Smooth muscle cell (in vitro differentiated cells): ENCODE results near the gene TMEM134. TPM values are rescaled to one million over a fixed set of nuclear protein-coding genes. Genes with fewer than 3 reads are reported as not detected.

Source experiments
- DNase-seq: peaks from one replicate; lab custom pipeline; 2025; ENCODE audit not compliant: unreplicated experiment; lab: John Stamatoyannopoulos, UW
- H2AFZ ChIP-seq: fragments of 200-600 bp; sonication (generic); 2 replicates; pipeline ENCODE4 v1.6.0; 2016; ENCODE audit warnings: antibody characterized with exemption, low read depth, mild to moderate bottlenecking
- H3F3A ChIP-seq: fragments of 200-600 bp; sonication (generic); 2 replicates; pipeline ENCODE4 v1.6.0; 2017; ENCODE audit warnings: antibody characterized with exemption, low read depth
- H3K27ac ChIP-seq: fragments of 200-600 bp; sonication (generic); 2 replicates; pipeline ENCODE4 v1.5.1; 2016; ENCODE audit warnings: low read depth, mild to moderate bottlenecking
- H3K27me3 ChIP-seq: fragments of 200-600 bp; sonication (generic); 2 replicates; pipeline ENCODE4 v1.6.1; 2016; ENCODE audit warnings: low read depth, mild to moderate bottlenecking
- H3K36me3 ChIP-seq: fragments of 200-600 bp; sonication (generic); 2 replicates; pipeline ENCODE4 v1.5.1; 2016; ENCODE audit warnings: low read depth
- H3K4me1 ChIP-seq: fragments of 200-600 bp; sonication (generic); 2 replicates; pipeline ENCODE4 v1.5.1; 2016; ENCODE audit warnings: low read depth
- H3K4me2 ChIP-seq: fragments of 200-600 bp; sonication (generic); 2 replicates; pipeline ENCODE4 v1.6.0; 2016; ENCODE audit warnings: mild to moderate bottlenecking
- H3K4me3 ChIP-seq: fragments of 200-600 bp; sonication (generic); 2 replicates; pipeline ENCODE4 v1.5.1; 2016; ENCODE audit warnings: mild to moderate bottlenecking
- H3K79me2 ChIP-seq: fragments of 200-600 bp; sonication (generic); 2 replicates; pipeline ENCODE4 v1.6.0; 2016; ENCODE audit warnings: low read depth, mild to moderate bottlenecking
- H3K9ac ChIP-seq: fragments of 200-600 bp; sonication (generic); 2 replicates; pipeline ENCODE4 v1.6.0; 2016; ENCODE audit warnings: low read depth
- H3K9me3 ChIP-seq: fragments of 200-600 bp; sonication (generic); replicated peaks from 2 replicates; pipeline ENCODE4 v1.5.1; 2016; ENCODE audit warnings: low read depth
- H4K20me1 ChIP-seq: fragments of 200-600 bp; sonication (generic); 2 replicates; pipeline ENCODE4 v1.6.0; 2016; ENCODE audit warnings: low read depth
- CTCF ChIP-seq: fragments of 200-600 bp; sonication (generic); IDR thresholded peaks from 2 replicates; pipeline ENCODE4 v1.5.1; 2017; ENCODE audit warnings: borderline replicate concordance, mild to moderate bottlenecking, antibody characterized with exemption; ENCODE audit not compliant: insufficient read depth, poor library complexity, severe bottlenecking
- WGBS: methylation state at CpG from one replicate; pipeline ENCODE4 v1.1.7; 2016; ENCODE audit warnings: low lambda C conversion rate; 5-methylcytosine and 5-hydroxymethylcytosine counted together
- polyA plus RNA-seq: library from polyadenylated mRNA; unstranded; fragments of >200 nt; fragmentation: Nextera tagmentation; extraction: Ambion mirVana; gene quantifications from 2 replicates; pipeline ENCODE4 v1.2.1, GENCODE V29; 2016
- total RNA-seq: library from RNA; depleted of rRNA; stranded (reverse); fragments of >200 nt; gene quantifications from 2 replicates; pipeline ENCODE4 v1.2.3, GENCODE V29; 2014

Gene TMEM134
- total and polyA plus RNA-seq, 2 experiments from 2014 or later: 114 to 135 TPM

DNA sequence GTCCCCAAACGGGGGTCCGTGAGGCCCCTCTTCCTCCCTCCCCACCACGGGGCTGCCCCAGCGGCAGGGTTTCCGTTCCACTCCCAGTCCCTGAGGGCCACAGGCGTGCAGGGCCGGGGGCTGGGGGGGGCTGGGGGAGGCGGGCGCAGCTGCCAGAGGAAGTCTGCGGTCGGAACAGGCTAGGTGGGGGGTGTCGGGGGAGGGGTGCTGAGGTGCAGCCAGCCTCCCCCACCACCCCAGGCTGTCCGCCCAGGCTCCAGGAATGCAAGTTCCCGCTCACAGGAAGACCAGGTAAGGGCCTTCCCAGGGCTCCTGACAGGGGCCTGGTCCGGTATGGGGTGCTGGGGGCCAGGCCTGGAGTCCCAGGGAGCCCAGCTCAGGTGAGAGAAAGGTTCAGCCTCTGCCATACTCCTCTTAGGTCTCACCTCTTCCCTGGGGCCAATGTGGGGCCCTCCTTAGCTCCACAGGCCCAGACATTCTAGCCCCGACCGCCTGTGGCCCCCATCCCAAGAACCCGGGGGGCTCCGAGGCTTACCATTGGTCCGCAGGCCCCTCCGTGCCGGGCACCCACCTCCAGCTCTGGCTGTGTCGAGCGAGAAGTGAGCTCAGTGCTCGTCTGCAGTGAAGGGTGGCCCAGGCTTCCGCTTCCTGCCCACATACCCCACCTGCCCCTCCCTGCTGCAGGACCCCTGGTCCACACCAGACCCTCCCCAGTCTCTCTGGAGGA lies 31.8 kb downstream of the TMEM134 start, which contains the start of gene PTPRCAP:
Gene PTPRCAP, minus strand, starts transcription at position 601 of the 727 bp plus-strand sequence. Its CDS starts 63 bp downstream, at position 538.
- H3K4me1 ChIP-seq: no peaks in the 10 kb centered on the region
- H2AFZ ChIP-seq: no peak within 1 kb of the TSS
- H3K79me2 ChIP-seq: no peaks in the 10 kb centered on the region
- H4K20me1 ChIP-seq: no peaks in the 10 kb centered on the region
- H3F3A ChIP-seq: no peaks in the 10 kb centered on the region
- no peaks in the 10 kb centered on the region for H3K27me3 ChIP-seq
- TF ChIP-seq CTCF: no peak
- no peak within 1 kb of the TSS for H3K9ac ChIP-seq
- H3K27ac ChIP-seq: no peak within 1 kb of the TSS
- 80% methylated on average over 23 of the region's 26 CpGs for WGBS
- H3K4me2 ChIP-seq: no peak within 1 kb of the TSS
- H3K36me3 ChIP-seq: no peaks in the 10 kb centered on the region
- H3K4me3 ChIP-seq: no peak within 1 kb of the TSS
- no peaks in the 10 kb centered on the region for H3K9me3 ChIP-seq
- DNase-seq: no peak

- Histone ChIP-seq H2AFZ (no peak overlapping the region), H3K27me3 (no peaks in the 10 kb centered on the region), H3F3A (no peaks in the 10 kb centered on the region), H3K79me2 (no peaks in the 10 kb centered on the region), H3K4me2 (no peak overlapping the region), H3K4me1 (no peaks in the 10 kb centered on the region), H3K27ac (no peak overlapping the region), H3K9me3 (no peaks in the 10 kb centered on the region), H3K9ac (no peak overlapping the region), H3K4me3 (no peak overlapping the region), H3K36me3 (no peaks in the 10 kb centered on the region), H4K20me1 (no peaks in the 10 kb centered on the region)
- 64% methylated on average over 5 of the region's 6 CpGs for WGBS
- DNase-seq: no peak
- TF ChIP-seq CTCF: no peak
Observed at GRCh38 chr11:67436459-67437081, 32.5 kb downstream of the TMEM134 start.

GRCh38 chr11:67435727-67436458 lies 33.2 kb downstream of the TMEM134 start:
- no peaks in the 10 kb centered on the region for H3F3A ChIP-seq

More at GRCh38 chr11:67435727-67436458, 33.2 kb downstream of the TMEM134 start:
- no peak for DNase-seq
- WGBS: 94% methylated on average over 38 of the region's 38 CpGs
- H3K9me3 ChIP-seq: no peaks in the 10 kb centered on the region
- no peak overlapping the region for H3K9ac ChIP-seq
- H3K4me1 ChIP-seq: no peaks in the 10 kb centered on the region
- H3K4me3 ChIP-seq: no peak overlapping the region
- no peak overlapping the region for H3K27ac ChIP-seq
- H4K20me1 ChIP-seq: no peaks in the 10 kb centered on the region
- H3K4me2 ChIP-seq: no peak overlapping the region
- no peak overlapping the region for H2AFZ ChIP-seq
- no peaks in the 10 kb centered on the region for H3K27me3 ChIP-seq
- H3K79me2 ChIP-seq: no peaks in the 10 kb centered on the region
- no peaks in the 10 kb centered on the region for H3K36me3 ChIP-seq
- no peak for TF ChIP-seq CTCF
